Astrocyte (in vitro differentiated cells and primary cell): ENCODE data around the gene ANKS1A.

ENCODE experiments used
- CTCF ChIP-seq: IDR thresholded peaks from 2 replicates; pipeline ENCODE4 v1.5.1; 2011; ENCODE audit warnings: low read depth, mild to moderate bottlenecking, inconsistent platforms, low read length, moderate library complexity; ENCODE audit not compliant: insufficient read depth
- EZH2 ChIP-seq: IDR thresholded peaks from 2 replicates; pipeline ENCODE4 v1.6.1; 2012; ENCODE audit warnings: mild to moderate bottlenecking, low read length, inconsistent platforms; ENCODE audit not compliant: insufficient read depth

- TF ChIP-seq CTCF (no peak), EZH2 (no peak)
Measured at GRCh38 chr6:35030099-35030498, 141.0 kb downstream of the ANKS1A start.
